ENCODE data around the gene KRTAP5-1.

Gene KRTAP5-1

GRCh38 chr11:1559111-1559951 lies 25.8 kb downstream of the KRTAP5-1 start:
- no peak for TF ChIP-seq CTCF (IDR thresholded peaks at IDR 0.05; ENCODE audit: borderline replicate concordance, control extremely low read depth, extremely low read depth, insufficient read depth, missing control alignments)
- DNase-seq (ENCODE audit: low spot score), result no peak
- in situ Hi-C loops (cut with MboI; ENCODE audit: low sequenced_read_pairs, unreplicated experiment), result no loop called here

- in situ Hi-C loops (cut with MboI; ENCODE audit: low sequenced_read_pairs, unreplicated experiment), result no loop called here
- TF ChIP-seq CTCF (IDR thresholded peaks at IDR 0.05; ENCODE audit: borderline replicate concordance, control extremely low read depth, extremely low read depth, insufficient read depth, missing control alignments), result no peak
- no peak for DNase-seq (ENCODE audit: low spot score)
Measured at GRCh38 chr11:1558775-1559110, 26.3 kb downstream of the KRTAP5-1 start.

- no peak for DNase-seq (ENCODE audit: low spot score)
- in situ Hi-C loops (cut with MboI; ENCODE audit: low sequenced_read_pairs, unreplicated experiment), result no loop called here
- no peak for TF ChIP-seq CTCF (IDR thresholded peaks at IDR 0.05; ENCODE audit: borderline replicate concordance, control extremely low read depth, extremely low read depth, insufficient read depth, missing control alignments)
Measured at GRCh38 chr11:1557904-1558774, 26.9 kb downstream of the KRTAP5-1 start.

GRCh38 chr11:1557051-1557884 lies 27.8 kb downstream of the KRTAP5-1 start:
- in situ Hi-C loops (cut with MboI; ENCODE audit: low sequenced_read_pairs, unreplicated experiment), result no loop called here
- TF ChIP-seq CTCF (IDR thresholded peaks at IDR 0.05; ENCODE audit: borderline replicate concordance, control extremely low read depth, extremely low read depth, insufficient read depth, missing control alignments), result no peak
- no peak for DNase-seq (ENCODE audit: low spot score)

GRCh38 chr11:1556278-1556902 lies 28.7 kb downstream of the KRTAP5-1 start:
- in situ Hi-C loops (cut with MboI; ENCODE audit: low sequenced_read_pairs, unreplicated experiment), result no loop called here
- no peak for DNase-seq (ENCODE audit: low spot score)
- no peak for TF ChIP-seq CTCF (IDR thresholded peaks at IDR 0.05; ENCODE audit: borderline replicate concordance, control extremely low read depth, extremely low read depth, insufficient read depth, missing control alignments)
